ENCODE measurements around the gene TRAF3IP1.
A peak's percentile ranks its signal among the peaks of the same experiment; 100 is the strongest.
"Not testable (repeated sequence)": the region's sequence is repeated elsewhere in the genome, so short reads cannot be mapped to it uniquely, and the experiment has no call there.

Gene TRAF3IP1, protein sequence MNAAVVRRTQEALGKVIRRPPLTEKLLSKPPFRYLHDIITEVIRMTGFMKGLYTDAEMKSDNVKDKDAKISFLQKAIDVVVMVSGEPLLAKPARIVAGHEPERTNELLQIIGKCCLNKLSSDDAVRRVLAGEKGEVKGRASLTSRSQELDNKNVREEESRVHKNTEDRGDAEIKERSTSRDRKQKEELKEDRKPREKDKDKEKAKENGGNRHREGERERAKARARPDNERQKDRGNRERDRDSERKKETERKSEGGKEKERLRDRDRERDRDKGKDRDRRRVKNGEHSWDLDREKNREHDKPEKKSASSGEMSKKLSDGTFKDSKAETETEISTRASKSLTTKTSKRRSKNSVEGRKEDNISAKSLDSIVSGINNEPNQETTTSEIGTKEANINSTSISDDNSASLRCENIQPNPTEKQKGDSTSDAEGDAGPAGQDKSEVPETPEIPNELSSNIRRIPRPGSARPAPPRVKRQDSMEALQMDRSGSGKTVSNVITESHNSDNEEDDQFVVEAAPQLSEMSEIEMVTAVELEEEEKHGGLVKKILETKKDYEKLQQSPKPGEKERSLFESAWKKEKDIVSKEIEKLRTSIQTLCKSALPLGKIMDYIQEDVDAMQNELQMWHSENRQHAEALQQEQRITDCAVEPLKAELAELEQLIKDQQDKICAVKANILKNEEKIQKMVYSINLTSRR

DNA sequence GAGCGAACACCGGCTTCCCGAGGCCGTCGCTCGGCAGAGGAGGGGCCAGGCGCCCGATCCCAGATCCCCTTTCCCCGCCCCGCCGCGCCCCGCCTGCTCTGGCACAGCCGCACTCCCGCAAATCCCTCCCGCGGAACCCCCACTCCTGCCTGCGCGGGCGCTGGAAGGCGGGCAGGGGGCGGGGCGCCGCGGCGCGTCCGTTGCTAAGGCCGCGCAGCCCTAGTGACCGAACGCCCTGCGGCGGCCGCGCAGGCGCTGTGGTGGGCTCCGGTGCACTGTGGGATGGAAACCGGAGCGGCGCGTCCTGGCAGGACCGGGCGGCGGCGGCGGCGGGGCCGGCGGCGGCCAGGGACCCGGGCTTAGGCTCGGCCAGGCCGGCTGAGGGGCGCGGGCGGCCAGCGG is at the start of gene TRAF3IP1:
TRAF3IP1 (plus strand) TSS at position 273 of the 402 bp plus-strand sequence. CDS start 145 bp downstream, outside the sequence.
- DNase-seq (ENCODE audit: low read depth in 3 of 3): peak; percentile 63 to 77 (median 75)

DNA sequence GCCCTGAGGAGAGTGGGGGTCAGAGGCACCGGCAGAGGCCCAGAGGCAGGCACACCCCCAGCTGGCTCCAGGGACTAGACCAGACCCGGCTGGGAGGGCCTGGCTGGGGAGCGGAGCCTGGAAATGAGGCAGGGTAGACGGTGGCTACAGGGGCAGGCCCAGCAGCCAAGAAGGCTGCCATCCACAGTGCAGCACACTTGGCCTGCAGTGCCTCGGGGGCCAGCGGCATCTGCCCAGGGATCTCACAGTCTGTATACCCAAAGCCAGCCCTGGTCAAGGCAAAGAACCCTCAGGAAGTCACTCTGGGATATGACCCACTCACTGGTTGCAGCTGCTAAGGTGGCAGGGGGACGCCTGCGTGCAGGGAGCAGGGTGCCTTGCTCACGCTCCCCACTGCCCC is 49.7 kb upstream of the TRAF3IP1 start:
- no peak for DNase-seq (ENCODE audit: low read depth in 3 of 3)

DNA sequence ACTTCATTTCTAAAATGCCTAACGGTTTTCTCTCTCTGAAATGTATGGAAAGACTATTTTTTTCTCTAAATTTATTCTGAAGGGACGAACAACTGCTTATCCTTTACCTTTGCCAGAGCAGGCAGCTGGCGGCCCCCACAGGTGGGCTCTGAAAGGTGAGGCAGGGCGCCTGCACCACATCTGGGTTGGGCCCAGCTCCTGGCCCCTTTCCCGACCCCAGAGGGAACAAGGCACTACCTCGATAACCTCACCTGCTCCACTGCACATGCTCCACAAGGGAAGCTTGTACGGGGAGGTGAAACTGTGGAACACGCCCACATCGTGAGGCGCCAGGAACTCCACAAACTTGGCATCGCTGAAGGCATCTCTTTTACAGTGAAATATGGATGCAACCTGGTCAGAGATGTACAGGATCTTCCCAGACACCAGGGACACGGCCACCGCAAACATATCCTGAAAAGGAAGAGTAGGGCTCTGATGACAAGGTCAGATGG is 49.2 kb upstream of the TRAF3IP1 start:
- DNase-seq (ENCODE audit: low read depth in 3 of 3): no peak

DNA sequence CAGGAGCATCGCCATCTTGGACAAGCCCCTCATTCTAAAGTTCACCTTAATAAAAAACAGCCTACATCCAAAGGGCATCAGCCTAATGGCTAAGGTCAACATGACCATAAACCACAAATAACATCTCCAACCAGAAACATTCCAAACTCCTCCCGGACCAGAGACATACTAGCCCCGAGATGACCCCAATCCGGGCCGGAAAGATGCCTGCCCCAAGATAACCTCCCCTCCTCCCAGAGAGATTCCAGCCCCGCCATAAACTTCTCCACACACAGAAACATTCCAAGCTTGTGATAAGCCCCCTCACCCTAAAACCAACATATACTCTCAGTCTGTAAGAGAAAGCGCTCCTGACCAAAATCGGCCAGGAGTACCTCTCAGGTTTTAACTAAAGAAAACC is 48.6 kb upstream of the TRAF3IP1 start:
- DNase-seq (ENCODE audit: low read depth in 3 of 3): not testable (repeated sequence)

DNA sequence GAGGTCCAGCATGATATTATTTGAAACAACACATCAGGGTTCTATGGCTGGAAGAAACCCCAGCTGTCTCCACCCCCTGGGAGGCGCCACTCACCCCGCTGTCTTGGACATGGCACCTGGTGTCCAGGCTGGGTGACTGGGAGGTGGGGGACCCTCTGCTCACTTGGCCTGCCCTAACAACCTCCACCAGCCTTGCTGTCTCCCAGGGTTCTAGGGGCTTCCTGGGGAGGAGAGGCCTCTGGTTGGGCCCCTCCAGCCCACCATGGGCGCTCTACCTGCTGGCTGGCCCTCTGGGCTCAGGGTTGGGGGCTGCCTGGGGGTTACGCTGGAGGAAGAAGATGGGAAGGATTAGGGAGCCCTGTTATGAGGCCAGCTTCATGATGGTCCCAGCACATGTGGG is 48.2 kb upstream of the TRAF3IP1 start:
- DNase-seq (ENCODE audit: low read depth in 3 of 3): no peak

DNA sequence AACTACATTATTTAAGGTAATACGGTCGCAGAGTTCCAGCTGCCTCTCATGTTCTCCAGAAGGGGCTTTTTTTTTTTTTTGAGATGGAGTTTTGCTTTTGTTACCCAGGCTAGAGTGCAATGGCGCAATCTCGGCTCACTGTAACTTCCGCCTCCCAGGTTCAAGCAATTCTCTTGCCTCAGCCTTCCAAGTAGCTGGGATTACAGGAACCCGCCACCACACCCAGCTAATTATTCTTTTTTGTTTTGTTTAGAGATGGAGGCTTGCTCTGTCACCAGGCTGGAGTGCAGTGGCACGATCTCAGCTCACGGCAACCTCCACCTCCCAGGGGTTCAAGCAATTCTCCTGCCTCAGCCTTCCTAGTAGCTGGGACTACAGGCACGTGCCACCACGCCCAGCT is 46.9 kb upstream of the TRAF3IP1 start:
- DNase-seq (ENCODE audit: low read depth in 3 of 3): not testable (repeated sequence)

DNA sequence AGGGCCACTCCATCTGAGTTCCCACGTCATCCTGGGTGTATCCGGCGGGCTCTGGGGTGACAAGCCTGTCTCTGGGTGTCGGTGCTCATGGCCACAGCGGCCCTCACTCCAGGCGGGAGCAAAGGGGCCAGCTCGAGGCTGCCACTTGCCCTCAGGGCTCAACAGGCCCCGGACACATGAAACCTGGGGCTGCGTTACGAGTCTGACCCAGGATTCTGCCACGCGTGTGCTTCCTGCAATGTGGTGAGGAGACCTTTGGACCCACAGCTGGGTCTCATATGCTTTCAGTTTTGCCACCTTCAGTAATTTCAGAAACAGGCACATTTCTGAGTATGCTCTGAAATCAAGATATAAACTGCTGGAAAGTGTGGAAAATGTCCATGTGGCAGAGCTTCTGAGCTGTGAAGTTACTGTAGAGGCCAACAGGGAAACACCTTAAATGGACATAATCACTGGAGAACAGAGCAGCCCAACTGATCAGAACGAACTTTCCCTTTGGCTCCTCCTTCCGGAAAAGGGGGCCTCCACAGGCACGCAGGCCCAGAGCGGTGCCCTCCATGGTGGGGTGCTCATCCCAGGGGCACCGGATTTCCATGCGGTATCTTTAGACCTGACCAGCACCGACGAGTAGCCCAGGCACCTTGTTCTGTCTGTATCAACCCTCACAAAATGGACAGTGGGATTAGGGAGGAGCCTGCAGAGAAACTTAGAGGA is 46.0 kb upstream of the TRAF3IP1 start:
- no peak for DNase-seq (ENCODE audit: low read depth in 3 of 3)

DNA sequence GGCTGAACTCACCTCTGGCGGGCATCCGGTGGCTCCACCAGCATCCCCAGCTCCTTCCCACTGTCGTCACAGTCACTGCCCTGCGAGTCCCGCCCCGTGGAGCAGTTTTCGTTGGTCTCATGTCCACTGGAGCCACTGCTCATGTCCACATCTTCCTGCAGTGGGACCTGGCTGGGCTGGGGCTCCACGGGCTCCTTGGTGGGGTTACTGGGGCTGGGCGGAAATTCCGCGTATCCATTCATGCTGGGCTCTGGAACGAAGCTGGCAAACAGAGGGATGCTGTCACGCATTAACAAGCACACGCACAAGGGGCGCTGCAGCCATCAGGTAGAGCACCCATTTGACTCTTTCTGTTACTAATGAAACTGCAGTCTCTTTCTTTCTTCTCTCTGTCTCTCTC is 42.6 kb upstream of the TRAF3IP1 start:
- no peak for DNase-seq (ENCODE audit: low read depth in 3 of 3)

DNA sequence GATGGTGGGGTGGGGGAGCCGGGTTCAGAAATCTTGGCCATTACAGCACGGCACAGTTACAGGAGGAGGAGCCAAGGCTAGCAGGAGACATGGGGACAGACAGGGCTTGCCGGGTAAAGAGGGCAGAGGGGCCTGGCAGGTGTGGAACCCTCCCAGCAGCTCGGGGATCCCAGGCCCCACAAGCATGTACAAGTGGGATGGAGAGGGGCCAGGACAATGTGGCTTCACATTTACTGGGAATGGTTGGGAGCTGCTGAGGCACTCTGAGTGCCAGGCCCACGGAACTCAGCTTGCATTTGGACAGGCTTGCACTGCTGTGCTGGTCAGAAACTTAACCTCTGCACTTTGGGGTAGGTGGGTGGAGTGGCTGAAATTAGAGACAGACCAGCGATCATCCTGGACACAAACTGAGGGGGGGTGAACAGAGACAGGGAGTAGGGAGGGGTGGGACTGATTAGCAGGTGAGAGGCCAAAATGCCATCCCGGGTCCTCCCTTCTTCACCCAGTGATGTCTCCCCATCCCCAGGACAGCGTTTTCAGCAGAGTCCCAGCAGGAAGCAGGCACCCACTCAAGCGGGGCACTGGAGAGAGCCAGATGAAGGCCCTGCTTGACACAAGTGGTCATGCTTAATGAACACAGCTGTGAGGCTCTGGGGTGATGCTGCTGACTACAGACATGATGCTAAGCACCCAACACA is 41.5 kb upstream of the TRAF3IP1 start:
- no peak for DNase-seq (ENCODE audit: low read depth in 3 of 3)

DNA sequence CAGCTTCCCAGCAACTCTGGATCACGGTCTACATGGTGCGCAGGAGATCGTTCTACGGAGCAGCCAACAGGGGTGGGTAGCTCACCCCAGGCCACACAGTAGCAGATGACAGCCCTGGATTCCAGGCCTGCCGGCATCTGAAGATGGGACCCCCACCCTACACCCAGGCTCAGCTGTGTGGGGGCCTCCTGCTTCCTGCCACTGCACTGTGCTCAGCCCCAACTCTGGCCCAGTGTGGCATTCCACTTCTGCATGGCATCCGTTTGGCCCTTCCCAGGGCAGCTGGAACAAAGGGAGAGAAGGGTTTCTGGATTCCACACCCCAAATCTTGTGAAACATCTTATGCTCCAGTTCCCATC is 41.0 kb upstream of the TRAF3IP1 start:
- DNase-seq (ENCODE audit: low read depth in 3 of 3): no peak

DNA sequence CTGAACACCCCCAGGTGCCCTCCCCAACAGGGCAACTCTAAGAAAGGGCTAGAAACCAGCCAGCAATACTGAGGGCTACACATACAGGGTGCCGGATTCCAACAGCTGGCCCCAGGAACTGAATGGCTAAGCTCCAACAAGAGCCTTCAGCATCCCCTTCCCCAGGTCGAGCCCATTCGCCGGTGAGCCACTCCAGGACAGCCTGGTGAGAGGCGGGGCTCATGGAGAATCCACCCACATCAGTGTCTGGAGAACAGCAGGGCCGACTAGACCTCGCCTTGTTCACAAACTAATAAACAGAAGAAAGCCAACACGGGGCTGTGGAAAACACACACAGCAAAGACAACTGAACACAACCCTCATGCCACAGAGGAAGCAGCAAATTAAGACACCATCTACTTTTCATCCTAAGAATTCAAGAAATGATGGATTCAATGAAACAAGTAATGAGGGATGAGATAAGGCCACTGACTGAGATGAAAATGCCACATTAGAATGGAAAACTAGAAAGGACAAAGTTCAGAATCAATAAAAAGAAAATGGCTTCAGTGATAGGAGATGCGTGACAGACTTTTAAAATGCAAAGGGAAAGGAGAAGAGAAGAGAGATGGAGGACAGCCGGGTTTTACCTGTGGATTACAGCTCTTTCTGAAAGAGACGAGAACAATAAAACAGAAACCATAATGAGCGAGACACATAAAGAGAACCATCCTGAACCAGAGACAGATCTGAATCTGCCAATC is 40.1 kb upstream of the TRAF3IP1 start:
- DNase-seq (ENCODE audit: low read depth in 3 of 3): no peak

DNA sequence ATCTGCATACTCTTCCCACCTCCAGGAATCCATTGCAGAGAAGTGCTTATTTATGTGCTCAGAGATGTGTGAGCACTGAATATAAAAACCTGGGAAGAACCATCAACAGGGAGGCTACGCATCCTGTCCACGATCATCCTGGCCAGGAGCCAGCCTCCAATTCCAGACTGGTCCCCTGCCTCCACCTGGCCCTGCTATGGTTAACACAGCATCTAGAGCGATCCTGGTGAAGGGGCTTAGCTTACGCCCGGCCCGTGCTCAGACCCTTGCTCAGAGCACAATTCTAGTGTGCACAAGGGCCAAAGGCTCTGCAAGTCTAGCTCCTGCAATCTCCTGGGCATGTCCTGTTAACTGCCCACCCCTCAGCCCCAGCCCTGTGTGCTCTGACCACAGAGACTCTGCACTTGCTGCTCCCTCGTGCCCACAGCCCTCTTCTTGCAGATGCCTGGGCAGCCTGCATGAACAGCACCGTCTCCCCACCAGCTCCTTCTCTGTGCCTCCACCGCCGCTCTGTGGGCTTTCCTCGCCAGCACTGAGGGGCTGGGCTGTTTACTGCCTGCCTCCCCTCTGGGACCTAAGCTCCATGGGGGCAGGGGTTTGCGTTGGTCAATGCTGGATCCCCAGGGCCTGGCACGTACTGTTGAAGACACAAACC is 38.4 kb upstream of the TRAF3IP1 start:
- DNase-seq (ENCODE audit: low read depth in 3 of 3): no peak

DNA sequence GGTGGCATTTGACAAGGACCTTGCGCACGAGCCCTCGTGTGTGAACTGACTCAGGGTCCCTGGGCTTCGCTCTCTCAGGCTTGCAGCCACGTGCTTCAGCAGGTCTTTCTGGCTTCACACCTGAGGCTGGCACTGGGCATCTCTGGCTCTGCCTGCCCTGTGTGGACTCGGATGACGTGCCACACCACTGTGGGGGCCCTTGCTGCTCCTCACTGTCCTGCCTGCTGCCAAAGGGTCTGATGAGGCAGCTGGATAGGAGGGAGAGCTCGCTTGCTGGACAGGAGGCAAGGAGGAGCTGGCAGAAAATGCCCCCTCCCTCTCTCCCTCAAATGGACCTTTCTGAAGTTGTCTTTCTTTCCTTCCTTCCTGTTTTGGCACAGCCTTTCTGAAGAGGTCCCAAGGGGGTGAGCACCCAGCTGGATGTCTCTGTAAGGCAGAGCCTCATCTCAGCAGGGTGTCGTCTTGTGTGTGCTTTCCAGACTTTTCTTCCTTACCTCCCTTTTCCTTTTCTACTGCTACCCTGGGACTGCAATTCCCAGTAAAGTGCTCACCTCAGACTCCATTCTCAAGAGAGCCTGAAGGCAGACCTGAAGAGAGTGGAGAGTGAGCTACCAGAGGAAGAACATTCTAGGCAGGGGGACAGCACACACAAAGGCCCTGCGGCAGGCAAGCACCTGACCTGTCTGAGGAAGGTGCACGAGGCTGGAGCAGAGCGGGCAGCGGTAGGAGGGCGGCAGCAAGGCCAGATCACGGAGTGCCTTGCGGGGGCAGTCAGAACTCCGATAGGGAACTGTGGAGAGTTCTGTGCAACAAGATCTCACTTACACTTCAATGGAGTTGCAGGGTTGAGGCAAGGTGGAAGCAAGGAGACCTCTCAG is 37.2 kb upstream of the TRAF3IP1 start:
- DNase-seq (ENCODE audit: low read depth in 3 of 3): no peak

DNA sequence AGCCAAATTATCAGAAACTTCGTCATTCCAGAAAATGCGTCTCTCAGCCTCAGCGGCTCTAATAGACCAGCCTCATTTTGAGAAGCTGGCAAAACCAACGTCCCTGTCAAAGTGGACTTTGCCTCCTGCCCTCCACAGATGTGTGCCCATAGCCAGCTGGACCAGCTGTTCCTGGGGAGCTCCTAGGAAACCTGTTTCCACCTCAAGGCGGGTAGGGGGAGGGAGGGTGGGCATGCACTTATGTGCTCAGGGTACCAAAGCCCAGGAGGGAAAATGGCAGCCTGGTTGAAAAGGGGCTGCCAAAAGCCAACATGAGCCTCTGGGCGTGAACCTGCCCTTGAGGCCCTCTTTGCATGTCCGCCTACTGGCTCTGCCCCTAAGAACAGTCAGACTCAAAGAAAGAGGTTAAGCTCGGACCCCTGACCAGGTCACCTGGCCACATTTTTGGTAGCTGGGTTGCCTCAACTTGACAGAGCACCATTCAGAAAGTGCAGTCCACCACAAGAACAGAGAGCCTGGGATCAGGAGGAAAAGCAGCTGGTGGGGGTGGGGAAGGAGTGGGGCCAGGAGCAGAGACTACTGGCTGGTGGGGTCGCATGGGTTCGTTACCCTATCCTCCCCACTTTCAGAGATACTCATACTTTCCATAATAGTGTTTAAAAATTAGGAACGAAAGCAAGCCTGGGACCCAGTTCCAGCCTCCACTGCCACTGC is 35.4 kb upstream of the TRAF3IP1 start:
- no peak for DNase-seq (ENCODE audit: low read depth in 3 of 3)

DNA sequence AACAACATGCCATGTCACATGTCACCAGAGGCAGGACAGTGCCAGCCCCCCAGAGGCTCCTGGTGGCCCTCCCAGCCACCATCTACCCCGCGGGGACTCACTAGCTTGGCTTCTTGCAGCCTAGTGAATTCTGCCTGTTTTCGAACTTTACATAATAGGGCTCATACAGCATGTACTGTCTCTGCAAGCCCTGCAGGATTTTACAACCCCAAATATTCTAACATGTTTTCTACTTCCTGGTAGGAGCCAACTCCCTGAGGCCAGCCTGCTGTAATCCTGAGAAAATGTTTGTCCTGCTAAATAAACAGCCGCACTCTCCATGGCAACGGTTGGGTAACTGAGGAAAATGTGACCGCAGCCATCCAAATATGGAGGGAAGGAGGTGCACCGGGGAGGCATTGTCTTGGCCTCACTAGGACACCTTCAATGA is 34.6 kb upstream of the TRAF3IP1 start:
- no peak for DNase-seq (ENCODE audit: low read depth in 3 of 3)

DNA sequence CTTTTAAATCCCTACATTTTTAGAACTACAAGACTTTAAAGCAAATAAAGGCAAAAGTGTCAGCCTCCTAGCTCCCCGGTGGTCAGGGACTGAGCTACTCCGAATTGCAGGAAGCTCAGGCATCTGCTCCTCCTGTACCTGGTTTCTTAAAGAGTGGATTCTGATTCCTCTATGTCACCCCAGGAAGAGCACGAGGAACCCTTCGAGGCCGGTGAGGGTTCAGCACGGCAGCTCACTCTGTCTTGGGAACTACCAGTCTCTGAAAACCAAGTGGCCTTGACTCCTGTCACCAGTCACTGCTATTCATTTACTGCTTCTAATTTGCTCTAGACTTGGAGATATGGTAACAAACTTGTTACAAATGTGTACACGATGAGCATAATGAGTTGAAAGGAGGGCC is 34.2 kb upstream of the TRAF3IP1 start:
- no peak for DNase-seq (ENCODE audit: low read depth in 3 of 3)

DNA sequence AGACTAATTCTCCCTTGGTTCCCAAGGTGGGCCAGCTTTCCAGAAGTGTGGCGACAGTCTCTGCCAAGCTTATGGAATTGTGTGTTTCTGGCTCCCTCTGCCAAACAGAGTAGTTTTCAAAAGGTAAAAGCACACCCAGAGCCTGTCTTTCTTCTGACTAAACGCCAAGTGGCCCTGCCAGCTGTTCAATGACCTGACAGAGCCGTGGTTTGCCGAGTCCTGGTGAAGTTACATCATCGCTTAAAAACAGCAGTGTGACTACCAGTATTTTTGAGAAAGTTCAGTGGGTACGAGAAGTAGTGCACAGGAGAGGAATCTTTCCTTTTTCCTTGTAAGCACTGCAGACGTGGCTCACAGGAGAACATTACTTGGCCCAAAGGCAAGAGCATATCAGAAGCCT is 33.8 kb upstream of the TRAF3IP1 start:
- DNase-seq (ENCODE audit: low read depth in 3 of 3): no peak

DNA sequence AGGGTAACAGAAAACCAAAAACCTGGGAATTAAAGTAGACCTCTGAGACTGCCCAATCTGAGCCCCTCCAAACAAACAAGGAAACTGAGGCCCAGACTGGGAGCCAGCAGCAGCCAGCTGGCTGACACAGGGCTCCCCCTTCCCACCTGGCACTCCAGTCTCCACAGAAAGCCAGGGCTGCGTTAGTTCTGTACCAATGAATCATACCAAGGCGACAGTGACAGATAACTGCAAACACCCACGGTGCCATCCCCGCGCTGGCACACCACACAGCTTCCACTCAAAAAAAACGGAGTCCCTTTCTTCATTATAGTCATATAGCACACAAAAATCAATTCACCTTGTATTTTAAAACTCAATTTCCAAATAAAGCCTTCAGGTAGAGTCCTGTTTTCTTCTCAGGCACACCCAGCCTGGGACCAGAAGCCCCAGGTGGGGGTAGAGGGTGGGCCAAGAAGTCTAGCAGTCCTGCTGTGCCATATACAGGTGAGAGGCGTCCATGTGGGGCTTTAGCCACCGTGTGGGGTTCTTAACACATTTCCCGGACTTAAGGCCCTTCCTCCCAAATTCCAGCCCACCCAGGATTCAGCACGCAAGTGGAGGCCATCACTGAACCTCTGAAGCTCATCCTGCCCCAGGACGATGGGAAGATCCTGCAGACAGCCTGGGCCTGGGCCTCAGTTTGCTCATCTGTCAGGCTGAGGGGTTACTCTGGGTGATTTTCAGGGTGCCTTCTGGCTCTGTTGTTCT is 33.2 kb upstream of the TRAF3IP1 start:
- DNase-seq (ENCODE audit: low read depth in 3 of 3): peak in 2 of 3 donors; percentile 26 to 29

Measured in stimulated activated CD4-positive, alpha-beta T cell treated with anti-CD3 and anti-CD28 coated beads, TNF-alpha, amount 100 ng/mL, for 48 hours (primary cell).